Endothelial cell of umbilical vein (primary cell): ENCODE data around the gene ATOSB. TPM values are rescaled to one million over a fixed set of nuclear protein-coding genes. Genes with fewer than 3 reads are reported as not detected.

Experiments
- BruUV-seq: library from RNA; stranded (reverse); fragments of 400-500 nt; replicated peaks from 2 replicates; lab custom pipeline; 2021; lab: Mats Ljungman, UMichigan
- CTCF ChIA-PET: fragments of 300-600, 350-600 bp; sonication (Branson Sonifier 250); formaldehyde crosslinking; loops from one replicate; lab custom pipeline; 2021; ENCODE audit warnings: antibody characterized with exemption, inconsistent platforms; lab: Charles Lee
- POLR2A ChIA-PET: fragments of 300-600, 350-600 bp; sonication (Branson Sonifier 250); formaldehyde crosslinking; loops from one replicate; lab custom pipeline; 2021; ENCODE audit warnings: antibody characterized with exemption, inconsistent platforms; lab: Charles Lee
- DNase-seq: peaks from one replicate; pipeline ENCODE4 v3.0.0-alpha.2; 2011; ENCODE audit warnings: low read depth, low spot score
- FAIRE-seq: peaks from 2 replicates; lab custom pipeline; 2011; peaks lifted over from hg19 to GRCh38; lab: Jason Lieb, UNC
- H2AFZ ChIP-seq: 2 replicates; pipeline ENCODE4 v1.6.0; 2012; ENCODE audit warnings: low read depth, low read length, control low read depth, inconsistent platforms
- H3K27ac ChIP-seq: 2 replicates; pipeline ENCODE4 v1.5.1; 2011; ENCODE audit warnings: low read depth, mild to moderate bottlenecking, control low read depth, low read length, moderate library complexity; ENCODE audit not compliant: insufficient read depth
- H3K27me3 ChIP-seq, 2 experiments: 2 replicates each; pipeline versions ENCODE4 v1.6.0 to v1.6.1; 2011; ENCODE audit warnings: low read length in 2 of 2, mixed read lengths in 1 of 2; ENCODE audit not compliant: control insufficient read depth in 2 of 2, insufficient read depth in 2 of 2
- H3K36me3 ChIP-seq, 2 experiments: 2 replicates in 1 of 2; 3 replicates in 1 of 2; pipeline ENCODE4 v1.5.1; 2011; ENCODE audit warnings: low read length in 2 of 2, mild to moderate bottlenecking in 1 of 2, moderate library complexity in 1 of 2; ENCODE audit not compliant: control insufficient read depth in 2 of 2, insufficient read depth in 2 of 2; ENCODE audit errors: extremely low read depth in 1 of 2
- H3K4me1 ChIP-seq: 3 replicates; pipeline ENCODE4 v1.5.1; 2011; ENCODE audit warnings: mild to moderate bottlenecking, low read length; ENCODE audit not compliant: control insufficient read depth, insufficient read depth; ENCODE audit errors: extremely low read depth
- H3K4me2 ChIP-seq: 2 replicates; pipeline ENCODE4 v1.6.1; 2011; ENCODE audit warnings: low read length, control low read depth, mixed read lengths; ENCODE audit not compliant: insufficient read depth
- H3K4me3 ChIP-seq, 3 experiments: fragments of 200-600 bp in 1 of 3; sonication (generic), shearing (Covaris generic) in 1 of 3; replicated peaks in 1 of 3; 2 replicates each; pipeline ENCODE4 v1.5.1; 2011 to 2016; ENCODE audit warnings: control low read depth in 3 of 3, low read length in 3 of 3, mild to moderate bottlenecking in 2 of 3, inconsistent platforms in 1 of 3, low read depth in 1 of 3, moderate library complexity in 1 of 3; ENCODE audit not compliant: insufficient read depth in 1 of 3
- H3K79me2 ChIP-seq: 2 replicates; pipeline ENCODE4 v1.6.0; 2012; ENCODE audit warnings: low read length, inconsistent platforms; ENCODE audit not compliant: control insufficient read depth, insufficient read depth
- H3K9ac ChIP-seq: replicated peaks from 2 replicates; pipeline ENCODE3; 2011; ENCODE audit warnings: low read length, control low read depth; ENCODE audit not compliant: insufficient read depth; ENCODE audit errors: extremely low read depth
- H3K9me1 ChIP-seq: replicated peaks from 3 replicates; pipeline ENCODE4 v1.6.0; 2011; ENCODE audit warnings: mild to moderate bottlenecking, low read length; ENCODE audit not compliant: control insufficient read depth, insufficient read depth; ENCODE audit errors: extremely low read depth
- H3K9me3 ChIP-seq: replicated peaks from 2 replicates; pipeline ENCODE4 v1.5.1; 2012; ENCODE audit warnings: low read length, inconsistent platforms; ENCODE audit not compliant: control insufficient read depth, insufficient read depth
- H4K20me1 ChIP-seq: replicated peaks from 2 replicates; pipeline ENCODE3; 2011; ENCODE audit warnings: mild to moderate bottlenecking, low read length; ENCODE audit not compliant: control insufficient read depth, insufficient read depth; ENCODE audit errors: extremely low read depth
- CTCF ChIP-seq, 2 donors: IDR thresholded peaks; 1 replicate in 1 of 2; 2 replicates in 1 of 2; pipeline ENCODE4 v1.5.1; 2011; ENCODE audit warnings: low read length in 2 of 2, mild to moderate bottlenecking in 2 of 2, moderate library complexity in 2 of 2, control low read depth in 1 of 2, inconsistent platforms in 1 of 2, low read depth in 1 of 2; ENCODE audit not compliant: insufficient read depth in 1 of 2; ENCODE audit errors: extremely low read depth in 1 of 2
- EZH2 ChIP-seq: IDR thresholded peaks from 2 replicates; pipeline ENCODE4 v1.6.1; 2012; ENCODE audit warnings: borderline replicate concordance, low read depth, mild to moderate bottlenecking, moderate library complexity, low read length, inconsistent platforms; ENCODE audit not compliant: severe bottlenecking
- FOS ChIP-seq: IDR thresholded peaks from 2 replicates; pipeline ENCODE4 v1.6.1; 2011; ENCODE audit warnings: mild to moderate bottlenecking, low read length, moderate library complexity, borderline replicate concordance; ENCODE audit not compliant: insufficient read depth
- GATA2 ChIP-seq: IDR thresholded peaks from 2 replicates; pipeline ENCODE4 v1.7.0; 2011; ENCODE audit warnings: low read depth, mild to moderate bottlenecking, moderate library complexity, mixed read lengths, low read length; ENCODE audit not compliant: insufficient read length, insufficient read depth
- JUN ChIP-seq: IDR thresholded peaks from 2 replicates; pipeline ENCODE4 v1.6.1; 2011; ENCODE audit warnings: borderline replicate concordance, low read depth; ENCODE audit not compliant: insufficient read length, insufficient read depth
- MAX ChIP-seq: IDR thresholded peaks from 2 replicates; pipeline ENCODE4 v1.6.1; 2011; ENCODE audit not compliant: insufficient read depth, insufficient read length
- MYC ChIP-seq: IDR thresholded peaks from one replicate; pipeline ENCODE4 v1.6.1; 2011; ENCODE audit warnings: mild to moderate bottlenecking, low read depth, low read length
- POLR2A ChIP-seq: IDR thresholded peaks from 2 replicates; pipeline ENCODE4 v1.6.1; 2012; ENCODE audit warnings: low read depth, mild to moderate bottlenecking, control low read depth, low read length
- POLR2AphosphoS5 ChIP-seq: IDR thresholded peaks from 2 replicates; pipeline ENCODE4 v1.6.1; 2012; ENCODE audit warnings: low read depth, mild to moderate bottlenecking, control low read depth, low read length, moderate library complexity; ENCODE audit not compliant: insufficient read depth
- dilution Hi-C: fragments of 300-500 bp; cut with MboI; formaldehyde crosslinking; loops from one replicate; pipeline ENCODE4 v1.15.0; 2019; ENCODE audit warnings: low sequenced_read_pairs; ENCODE audit not compliant: extremely low pct_ligation_motif_present
- intact Hi-C: fragments of 100-400 bp; cut with micrococcal nuclease; formaldehyde crosslinking; loops from one replicate; pipeline ENCODE4 v1.10.0; 2022
- polyA plus RNA-seq, 4 experiments: library from polyadenylated mRNA; depleted of rRNA in 3 of 4; stranded (reverse) in 3 of 4; unstranded in 1 of 4; fragments of >200 nt; gene quantifications; 2 replicates each; pipeline versions ENCODE4 v1.2.1 to v1.2.3, GENCODE V29; 2011 to 2012; ENCODE audit warnings: missing spikeins in 1 of 4
- total RNA-seq: library from RNA; stranded (reverse); gene quantifications from 2 replicates; pipeline ENCODE4 v1.2.3, GENCODE V29; 2021

The ATOSB gene
- total and polyA plus RNA-seq, 2 donors (not counting 3 experiments of a cell fraction or from before 2014, with no cell fraction given), result 34.7 to 58.0 TPM

GRCh38 chr9:35079041-35079425 lies 36.6 kb downstream of the ATOSB start:
- peak overlapping the region; percentile 57 for H3K27ac ChIP-seq
- peaks cover 0 to 9% of the 10 kb centered on the region in 2 experiments for H3K36me3 ChIP-seq
- TF ChIP-seq POLR2A (no peak), MAX (no peak), CTCF (IDR thresholded peaks at IDR 0.05; ENCODE audit: extremely low read depth in 1 of 2, insufficient read depth in 1 of 2, low read depth in 1 of 2, low read length in 2 of 2) (no peak), POLR2AphosphoS5 (no peak), JUN (no peak), MYC (no peak), EZH2 (no peak), GATA2 (no peak), FOS (no peak)
- dilution Hi-C loops (no loop called here), intact Hi-C loops (no loop called here)
- no peaks in the 10 kb centered on the region for H4K20me1 ChIP-seq
- H3K9me1 ChIP-seq, result no peaks in the 10 kb centered on the region
- H3K9me3 ChIP-seq, result no peaks in the 10 kb centered on the region
- ChIA-PET CTCF (interaction anchor here (0.9 to 3.1 kb wide), 5 partner anchors 7 to 179 kb away, joined by 3 to 22 read pairs (median 7); partner anchors contain the start of genes PIGO and VCP), POLR2A (interaction anchor here (1.3 to 1.5 kb wide), 2 partner anchors 35 to 37 kb away, joined by 4 to 5 read pairs; partner anchors contain the start of gene ATOSB)
- peak overlapping the region; percentile 64 to 79 (median 66) for H3K4me3 ChIP-seq
- H2AFZ ChIP-seq, result peak overlapping the region; percentile 59
- DNase-seq (no peak), FAIRE-seq (peak; percentile 8)
- H3K4me2 ChIP-seq, result peak overlapping the region; percentile 57
- TSS peak; percentile 47 for BruUV-seq
- peaks cover 23% of the 10 kb centered on the region for H3K79me2 ChIP-seq
- H3K4me1 ChIP-seq, result peaks cover 16% of the 10 kb centered on the region
- H3K9ac ChIP-seq, result peak overlapping the region; percentile 74
- H3K27me3 ChIP-seq, result no peaks in the 10 kb centered on the region
